Liver (tissue), 9 donors: ENCODE measurements around the gene MAMDC2. TPM values are rescaled to one million over a fixed set of nuclear protein-coding genes. Genes with fewer than 3 reads are reported as not detected.

Source experiments
- DNase-seq: peaks from one replicate; pipeline ENCODE4 v3.0.0-alpha.2; 2017; ENCODE audit warnings: low spot score
- H3K27ac ChIP-seq, 2 donors: one replicate each; pipeline ENCODE4 v1.7.0; 2013; ENCODE audit warnings: inconsistent platforms in 2 of 2, low read length in 2 of 2, control low read depth in 1 of 2, low read depth in 1 of 2, mild to moderate bottlenecking in 1 of 2
- H3K27me3 ChIP-seq, 4 donors: one replicate each; pipeline versions ENCODE4 v1.6.1 to v1.7.0; 2013; ENCODE audit warnings: low read length in 3 of 4, inconsistent platforms in 1 of 4, mild to moderate bottlenecking in 1 of 4, moderate library complexity in 1 of 4; ENCODE audit not compliant: control insufficient read depth in 4 of 4, insufficient read depth in 4 of 4
- H3K36me3 ChIP-seq, 4 donors: one replicate each; pipeline versions ENCODE4 v1.6.1 to v1.7.0; 2013; ENCODE audit warnings: low read length in 3 of 4, mild to moderate bottlenecking in 3 of 4, low read depth in 1 of 4, moderate library complexity in 1 of 4; ENCODE audit not compliant: control insufficient read depth in 4 of 4, insufficient read depth in 3 of 4
- H3K4me1 ChIP-seq, 4 donors: one replicate each; pipeline versions ENCODE4 v1.6.1 to v1.7.0; 2013; ENCODE audit warnings: low read length in 3 of 4, mild to moderate bottlenecking in 3 of 4, moderate library complexity in 1 of 4; ENCODE audit not compliant: control insufficient read depth in 4 of 4, insufficient read depth in 4 of 4
- H3K4me3 ChIP-seq, 3 donors: one replicate each; pipeline versions ENCODE4 v1.6.1 to v1.7.0; 2013; ENCODE audit warnings: low read length in 3 of 3, control low read depth in 1 of 3, low read depth in 1 of 3, mild to moderate bottlenecking in 1 of 3
- H3K9ac ChIP-seq, 2 donors: one replicate each; pipeline ENCODE4 v1.7.0; 2013; ENCODE audit warnings: low read length in 2 of 2, mild to moderate bottlenecking in 2 of 2, moderate library complexity in 2 of 2, control low read depth in 1 of 2, low read depth in 1 of 2
- H3K9me3 ChIP-seq, 4 donors: one replicate each; pipeline versions ENCODE4 v1.6.1 to v1.7.0; 2013; ENCODE audit warnings: low read length in 3 of 4; ENCODE audit not compliant: control insufficient read depth in 4 of 4
- CTCF ChIP-seq: fragments of 150-350 bp; IDR thresholded peaks from 2 replicates; pipeline ENCODE4 v1.5.1; 2017; ENCODE audit warnings: improper control_type of control experiment, low read depth, low read length; ENCODE audit not compliant: missing input control
- EGR1 ChIP-seq, 2 donors: IDR thresholded peaks; 2 replicates each; pipeline ENCODE4 v1.6.1; 2016 to 2018; ENCODE audit warnings: antibody characterized with exemption in 2 of 2, low read depth in 2 of 2
- FOXA1 ChIP-seq: IDR thresholded peaks from 2 replicates; pipeline ENCODE4 v1.6.1; 2016; ENCODE audit warnings: antibody characterized with exemption
- FOXA2 ChIP-seq: IDR thresholded peaks from 2 replicates; pipeline ENCODE4 v1.6.1; 2016; ENCODE audit warnings: antibody characterized with exemption
- GABPA ChIP-seq, 2 donors: IDR thresholded peaks in 1 of 2; conservative IDR thresholded peaks in 1 of 2; 2 replicates each; pipeline ENCODE4 v1.6.1; 2016; ENCODE audit warnings: antibody characterized with exemption in 2 of 2, mild to moderate bottlenecking in 1 of 2, moderate library complexity in 1 of 2
- HNF4A ChIP-seq, 2 donors: conservative IDR thresholded peaks; 2 replicates each; pipeline ENCODE4 v1.6.1; 2016; ENCODE audit warnings: antibody characterized with exemption in 2 of 2, mild to moderate bottlenecking in 2 of 2
- HNF4G ChIP-seq: IDR thresholded peaks from 2 replicates; pipeline ENCODE4 v1.6.1; 2016; ENCODE audit warnings: antibody characterized with exemption
- JUND ChIP-seq, 2 donors: IDR thresholded peaks; 2 replicates each; pipeline ENCODE4 v1.6.1; 2016; ENCODE audit warnings: antibody characterized with exemption in 2 of 2
- MAX ChIP-seq: IDR thresholded peaks from 2 replicates; pipeline ENCODE4 v1.6.1; 2016; ENCODE audit warnings: antibody characterized with exemption
- NR2F2 ChIP-seq: IDR thresholded peaks from 2 replicates; pipeline ENCODE4 v1.6.1; 2016; ENCODE audit warnings: antibody characterized with exemption
- RXRA ChIP-seq, 2 donors: IDR thresholded peaks; 2 replicates each; pipeline ENCODE4 v1.6.1; 2017 to 2018; ENCODE audit warnings: antibody characterized with exemption in 2 of 2, mild to moderate bottlenecking in 1 of 2
- SP1 ChIP-seq: IDR thresholded peaks from 2 replicates; pipeline ENCODE4 v1.6.1; 2018; ENCODE audit warnings: antibody characterized with exemption, mild to moderate bottlenecking
- YY1 ChIP-seq: IDR thresholded peaks from 2 replicates; pipeline ENCODE4 v1.6.1; 2016; ENCODE audit warnings: antibody characterized with exemption, mild to moderate bottlenecking
- WGBS: extraction: QIAGEN DNeasy Blood & Tissue Kit; methylation state at CpG from one replicate; pipeline ENCODE4 v1.1.7; 2013; 5-methylcytosine and 5-hydroxymethylcytosine counted together
- polyA plus RNA-seq, 2 donors: library from polyadenylated mRNA; stranded (reverse) in 1 of 2; unstranded in 1 of 2; fragments of 200-250 nt in 1 of 2; fragments of >200 nt in 1 of 2; fragmentation: Nextera tagmentation in 1 of 2; extraction: Ambion mirVana in 1 of 2; gene quantifications; one replicate each; pipeline versions ENCODE4 v1.2.1 to v1.2.3, GENCODE V29; 2013 to 2015
- total RNA-seq, 2 donors: library from RNA; depleted of rRNA; stranded (reverse); fragments of >200 nt; gene quantifications; one replicate each; pipeline ENCODE4 v1.2.3, GENCODE V29; 2014
- TF ChIP-seq, protein P1 (sequence below): IDR thresholded peaks from 2 replicates; pipeline ENCODE4 v1.6.1; 2016; ENCODE audit warnings: antibody characterized with exemption, mild to moderate bottlenecking
- donor health status: healthy.
- donor health status: healthy.
- donor health status: healthy.
- donor health status: healthy.
- donor health status: healthy.

The MAMDC2 gene, protein sequence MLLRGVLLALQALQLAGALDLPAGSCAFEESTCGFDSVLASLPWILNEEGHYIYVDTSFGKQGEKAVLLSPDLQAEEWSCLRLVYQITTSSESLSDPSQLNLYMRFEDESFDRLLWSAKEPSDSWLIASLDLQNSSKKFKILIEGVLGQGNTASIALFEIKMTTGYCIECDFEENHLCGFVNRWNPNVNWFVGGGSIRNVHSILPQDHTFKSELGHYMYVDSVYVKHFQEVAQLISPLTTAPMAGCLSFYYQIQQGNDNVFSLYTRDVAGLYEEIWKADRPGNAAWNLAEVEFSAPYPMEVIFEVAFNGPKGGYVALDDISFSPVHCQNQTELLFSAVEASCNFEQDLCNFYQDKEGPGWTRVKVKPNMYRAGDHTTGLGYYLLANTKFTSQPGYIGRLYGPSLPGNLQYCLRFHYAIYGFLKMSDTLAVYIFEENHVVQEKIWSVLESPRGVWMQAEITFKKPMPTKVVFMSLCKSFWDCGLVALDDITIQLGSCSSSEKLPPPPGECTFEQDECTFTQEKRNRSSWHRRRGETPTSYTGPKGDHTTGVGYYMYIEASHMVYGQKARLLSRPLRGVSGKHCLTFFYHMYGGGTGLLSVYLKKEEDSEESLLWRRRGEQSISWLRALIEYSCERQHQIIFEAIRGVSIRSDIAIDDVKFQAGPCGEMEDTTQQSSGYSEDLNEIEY
- total RNA-seq (1 to 10 TPM in 1 of 2 donors, under 1 TPM in 1; 0.28 to 4.4 TPM), polyA plus RNA-seq (1 to 10 TPM in 1 of 2 donors, under 1 TPM in 1; 0.74 to 1.3 TPM)

DNA sequence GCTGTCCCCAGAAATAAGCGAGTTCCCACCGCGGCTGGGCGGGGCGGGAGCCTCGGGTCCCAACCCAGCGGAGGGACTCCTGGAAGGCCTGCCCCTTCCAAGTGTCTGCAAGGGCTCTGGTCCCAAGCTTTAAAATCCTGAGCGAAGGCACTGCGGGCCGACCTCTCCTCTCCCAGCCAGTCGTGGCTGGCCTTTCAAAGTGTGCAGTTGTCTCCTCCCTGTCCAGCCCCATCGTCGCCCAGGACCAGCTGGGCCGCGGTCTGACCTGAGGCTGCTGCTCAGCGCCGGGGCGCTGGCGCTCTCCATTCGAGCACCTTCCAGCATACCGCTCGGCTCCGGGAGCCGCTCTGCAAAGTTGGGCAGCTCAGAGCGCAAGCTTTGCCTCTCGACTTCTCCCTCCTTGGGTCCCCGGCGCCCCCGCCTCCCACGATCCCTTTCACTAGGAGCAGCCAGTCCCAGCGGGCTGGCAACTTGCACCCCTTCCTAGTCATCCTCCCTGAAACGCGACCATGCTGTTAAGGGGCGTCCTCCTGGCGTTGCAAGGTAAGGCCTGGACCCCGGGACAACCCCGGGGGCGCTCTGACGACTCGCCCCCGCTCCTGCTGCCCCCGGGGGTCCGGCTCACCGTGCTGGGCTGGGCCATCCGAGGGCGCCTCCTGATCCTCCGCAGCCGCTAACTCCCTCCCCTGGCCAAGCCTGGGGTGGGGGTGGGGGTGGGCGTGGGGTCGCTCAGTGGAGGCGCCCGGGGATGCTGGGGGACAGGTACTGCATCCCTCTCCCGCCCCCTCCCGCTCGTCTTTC is at the start of gene MAMDC2:
MAMDC2 (plus strand) TSS at position 160 of the 801 bp plus-strand sequence; CDS start at position 510, 350 bp downstream.
- TF ChIP-seq GABPA (IDR thresholded peaks at IDR 0.05 in 1 of 2, conservative IDR thresholded peaks at IDR 0.05 in 1 of 2) (no peak), FOXA2 (no peak)
- Histone ChIP-seq H3K4me3 (peak within 1 kb of the TSS in 2 of 3 donors; percentile 35 to 38), H3K27ac (no peak within 1 kb of the TSS), H3K27me3 (peaks cover 0 to 14% (median under 1%) of the 10 kb centered on the region in 4 donors), H3K9me3 (no peaks in the 10 kb centered on the region), H3K4me1 (peaks cover 3 to 13% (median 6%) of the 10 kb centered on the region in 4 donors), H3K36me3 (no peaks in the 10 kb centered on the region), H3K9ac (no peak within 1 kb of the TSS)
- no peak for DNase-seq
- WGBS = 5% methylated on average over 55 of the region's 55 CpGs

- Histone ChIP-seq H3K4me1 (peaks cover 0 to 3% (median 0%) of the 10 kb centered on the region in 4 donors), H3K9me3 (no peaks in the 10 kb centered on the region), H3K27ac (no peak overlapping the region), H3K27me3 (peaks cover 0 to 2% (median 0%) of the 10 kb centered on the region in 4 donors), H3K36me3 (no peaks in the 10 kb centered on the region), H3K4me3 (no peak overlapping the region), H3K9ac (no peak overlapping the region)
- 89% methylated on average over 1 of the region's 1 CpG for WGBS
- TF ChIP-seq FOXA1 (no peak), EGR1 (IDR thresholded peaks at IDR 0.05; ENCODE audit: low read depth in 2 of 2) (no peak), HNF4A (conservative IDR thresholded peaks at IDR 0.05) (no peak), MAX (no peak), HNF4G (no peak), FOXA2 (no peak), YY1 (no peak), JUND (IDR thresholded peaks at IDR 0.05) (no peak), SP1 (no peak), CTCF (no peak), NR2F2 (no peak), RXRA (IDR thresholded peaks at IDR 0.05) (no peak)
- TF ChIP-seq, protein P1, sequence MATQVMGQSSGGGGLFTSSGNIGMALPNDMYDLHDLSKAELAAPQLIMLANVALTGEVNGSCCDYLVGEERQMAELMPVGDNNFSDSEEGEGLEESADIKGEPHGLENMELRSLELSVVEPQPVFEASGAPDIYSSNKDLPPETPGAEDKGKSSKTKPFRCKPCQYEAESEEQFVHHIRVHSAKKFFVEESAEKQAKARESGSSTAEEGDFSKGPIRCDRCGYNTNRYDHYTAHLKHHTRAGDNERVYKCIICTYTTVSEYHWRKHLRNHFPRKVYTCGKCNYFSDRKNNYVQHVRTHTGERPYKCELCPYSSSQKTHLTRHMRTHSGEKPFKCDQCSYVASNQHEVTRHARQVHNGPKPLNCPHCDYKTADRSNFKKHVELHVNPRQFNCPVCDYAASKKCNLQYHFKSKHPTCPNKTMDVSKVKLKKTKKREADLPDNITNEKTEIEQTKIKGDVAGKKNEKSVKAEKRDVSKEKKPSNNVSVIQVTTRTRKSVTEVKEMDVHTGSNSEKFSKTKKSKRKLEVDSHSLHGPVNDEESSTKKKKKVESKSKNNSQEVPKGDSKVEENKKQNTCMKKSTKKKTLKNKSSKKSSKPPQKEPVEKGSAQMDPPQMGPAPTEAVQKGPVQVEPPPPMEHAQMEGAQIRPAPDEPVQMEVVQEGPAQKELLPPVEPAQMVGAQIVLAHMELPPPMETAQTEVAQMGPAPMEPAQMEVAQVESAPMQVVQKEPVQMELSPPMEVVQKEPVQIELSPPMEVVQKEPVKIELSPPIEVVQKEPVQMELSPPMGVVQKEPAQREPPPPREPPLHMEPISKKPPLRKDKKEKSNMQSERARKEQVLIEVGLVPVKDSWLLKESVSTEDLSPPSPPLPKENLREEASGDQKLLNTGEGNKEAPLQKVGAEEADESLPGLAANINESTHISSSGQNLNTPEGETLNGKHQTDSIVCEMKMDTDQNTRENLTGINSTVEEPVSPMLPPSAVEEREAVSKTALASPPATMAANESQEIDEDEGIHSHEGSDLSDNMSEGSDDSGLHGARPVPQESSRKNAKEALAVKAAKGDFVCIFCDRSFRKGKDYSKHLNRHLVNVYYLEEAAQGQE = no peak
- no peak for DNase-seq
These were observed 47.8 kb upstream of the MAMDC2 start for GRCh38 chr9:69995846-69996245.
